ENCODE measurements around the gene SPAG5. TPM values are rescaled to one million over a fixed set of nuclear protein-coding genes. Genes with fewer than 3 reads are reported as not detected.

SPAG5 gene
- polyA plus RNA-seq, 1 donor from 2014 or later = 19.9 TPM

- Histone ChIP-seq H3K9ac (ENCODE audit: low read length) (no peak overlapping the region), H4K20me1 (ENCODE audit: insufficient read depth) (no peaks in the 10 kb centered on the region), H3F3A (ENCODE audit: insufficient read depth, low read length, poor library complexity, severe bottlenecking) (no peaks in the 10 kb centered on the region), H3K9me2 (ENCODE audit: insufficient read depth, low read length) (no peaks in the 10 kb centered on the region), H3K4me2 (ENCODE audit: low read length) (no peak overlapping the region), H2AFZ (ENCODE audit: low read depth, low read length) (no peak overlapping the region), H3K79me2 (replicated peaks; ENCODE audit: insufficient read depth, low read length) (no peaks in the 10 kb centered on the region), H3K27me3 (ENCODE audit: insufficient read depth, low read depth, low read length) (no peaks in the 10 kb centered on the region), H3K4me3 (ENCODE audit: low read length) (no peak overlapping the region), H3K27ac (ENCODE audit: low read length) (no peak overlapping the region), H3K9me3 (ENCODE audit: low read length) (no peaks in the 10 kb centered on the region), H3K36me3 (ENCODE audit: insufficient read depth, low read length) (peaks cover 3% of the 10 kb centered on the region)
- TF ChIP-seq RAD21 (conservative IDR thresholded peaks at IDR 0.05) (peak; percentile 79), EP300 (conservative IDR thresholded peaks at IDR 0.05; ENCODE audit: poor library complexity, severe bottlenecking) (no peak), CTCF (IDR thresholded peaks at IDR 0.05; ENCODE audit: poor library complexity, severe bottlenecking) (peak; percentile 84), TAF1 (IDR thresholded peaks at IDR 0.05; ENCODE audit: low read depth) (no peak), REST (IDR thresholded peaks at IDR 0.05; ENCODE audit: borderline replicate concordance) (no peak), EZH2 (IDR thresholded peaks at IDR 0.05; ENCODE audit: borderline replicate concordance, insufficient read depth, low read length, poor library complexity, severe bottlenecking) (no peak), POLR2AphosphoS5 (IDR thresholded peaks at IDR 0.05) (no peak), MXI1 (conservative IDR thresholded peaks at IDR 0.05; ENCODE audit: poor library complexity, severe bottlenecking) (no peak), SMC3 (conservative IDR thresholded peaks at IDR 0.05; ENCODE audit: poor library complexity) (peak; percentile 77)
Observed at GRCh38 chr17:28612936-28613872, 14.4 kb upstream of the SPAG5 start.

GRCh38 chr17:28612531-28612930 is 13.7 kb upstream of the SPAG5 start:
- Histone ChIP-seq H3K79me2 (replicated peaks; ENCODE audit: insufficient read depth, low read length) (no peaks in the 10 kb centered on the region), H3K9me3 (ENCODE audit: low read length) (no peaks in the 10 kb centered on the region), H3K4me3 (ENCODE audit: low read length) (no peak overlapping the region), H3K27me3 (ENCODE audit: insufficient read depth, low read depth, low read length) (no peaks in the 10 kb centered on the region), H3K4me2 (ENCODE audit: low read length) (no peak overlapping the region), H3K9me2 (ENCODE audit: insufficient read depth, low read length) (no peaks in the 10 kb centered on the region), H3F3A (ENCODE audit: insufficient read depth, low read length, poor library complexity, severe bottlenecking) (no peaks in the 10 kb centered on the region), H3K9ac (ENCODE audit: low read length) (no peak overlapping the region), H3K36me3 (ENCODE audit: insufficient read depth, low read length) (peaks cover 3% of the 10 kb centered on the region), H3K27ac (ENCODE audit: low read length) (no peak overlapping the region), H2AFZ (ENCODE audit: low read depth, low read length) (no peak overlapping the region), H4K20me1 (ENCODE audit: insufficient read depth) (no peaks in the 10 kb centered on the region)
- TF ChIP-seq EP300 (conservative IDR thresholded peaks at IDR 0.05; ENCODE audit: poor library complexity, severe bottlenecking) = no peak
- TF ChIP-seq EZH2 (IDR thresholded peaks at IDR 0.05; ENCODE audit: borderline replicate concordance, insufficient read depth, low read length, poor library complexity, severe bottlenecking) = no peak
- TF ChIP-seq RAD21 (conservative IDR thresholded peaks at IDR 0.05) = no peak
- no peak for TF ChIP-seq POLR2AphosphoS5 (IDR thresholded peaks at IDR 0.05)
- TF ChIP-seq MXI1 (conservative IDR thresholded peaks at IDR 0.05; ENCODE audit: poor library complexity, severe bottlenecking) = no peak
- TF ChIP-seq REST (IDR thresholded peaks at IDR 0.05; ENCODE audit: borderline replicate concordance) = no peak
- TF ChIP-seq CTCF (IDR thresholded peaks at IDR 0.05; ENCODE audit: poor library complexity, severe bottlenecking) = no peak
- no peak for TF ChIP-seq SMC3 (conservative IDR thresholded peaks at IDR 0.05; ENCODE audit: poor library complexity)
- no peak for TF ChIP-seq TAF1 (IDR thresholded peaks at IDR 0.05; ENCODE audit: low read depth)
